Measurements from ENCODE around the gene CFAP77. TPM values are rescaled to one million over a fixed set of nuclear protein-coding genes. Genes with fewer than 3 reads are reported as not detected.

Gene CFAP77
- total and polyA plus RNA-seq, 2 of the 4 experiments (the other 2 are of a cell fraction), result not detected

GRCh38 chr9:132446887-132447286 lies 36.9 kb downstream of the CFAP77 start:
- H2BK5ac ChIP-seq (ENCODE audit: low read depth, low read length, poor library complexity, severe bottlenecking), result no peak overlapping the region
- no peak for TF ChIP-seq RCOR1 (IDR thresholded peaks at IDR 0.05; ENCODE audit: insufficient replicate concordance, low read length)
- TF ChIP-seq CTCF (conservative IDR thresholded peaks at IDR 0.05; ENCODE audit: low read depth, low read length), result no peak
- no peak for TF ChIP-seq USF2 (IDR thresholded peaks at IDR 0.05; ENCODE audit: low read depth, low read length)
- TF ChIP-seq MXI1 (IDR thresholded peaks at IDR 0.05; ENCODE audit: borderline replicate concordance, low read depth, low read length), result no peak
- TF ChIP-seq NFE2L2 (IDR thresholded peaks at IDR 0.05; ENCODE audit: low read depth, low read length), result no peak
- TF ChIP-seq POLR2A (IDR thresholded peaks at IDR 0.05; ENCODE audit: low read depth, low read length), result no peak
- no peak for TF ChIP-seq RAD21 (IDR thresholded peaks at IDR 0.05; ENCODE audit: low read length)
- TF ChIP-seq MAFK (IDR thresholded peaks at IDR 0.05; ENCODE audit: low read depth, low read length), result no peak
- TF ChIP-seq MAZ (IDR thresholded peaks at IDR 0.05; ENCODE audit: borderline replicate concordance, low read depth, low read length), result no peak
- no peak for TF ChIP-seq CEBPB (IDR thresholded peaks at IDR 0.05; ENCODE audit: low read depth, low read length)
- no peak for TF ChIP-seq RFX5 (IDR thresholded peaks at IDR 0.05; ENCODE audit: low read depth, low read length)
- TF ChIP-seq FOS (IDR thresholded peaks at IDR 0.05; ENCODE audit: low read depth, low read length), result no peak
- TF ChIP-seq CHD1 (IDR thresholded peaks at IDR 0.05; ENCODE audit: low read depth, low read length), result no peak
- no peaks in the 10 kb centered on the region for H3K9me1 ChIP-seq (ENCODE audit: insufficient read depth, low read length)
- no peak overlapping the region for H4K5ac ChIP-seq (ENCODE audit: low read depth, low read length)
- no peaks in the 10 kb centered on the region for H3K79me1 ChIP-seq (ENCODE audit: low read depth in 1 of 2, low read length in 2 of 2)
- in situ Hi-C loops (cut with MboI; ENCODE audit: low sequenced_read_pairs) (no loop called here), intact Hi-C loops (cut with micrococcal nuclease) (no loop called here), dilution Hi-C loops (cut with HindIII; ENCODE audit: low sequenced_read_pairs, unreplicated experiment) (no loop called here)
- H3K56ac ChIP-seq (ENCODE audit: extremely low read depth, insufficient read depth, low read length), result no peak overlapping the region
- POLR2A ChIA-PET (ENCODE audit: unreplicated experiment), result no interaction called here
- H2BK15ac ChIP-seq (ENCODE audit: low read depth, low read length), result no peak overlapping the region
- peaks cover 3% of the 10 kb centered on the region; the same call in 1 of the 2 replicates for H4K20me1 ChIP-seq (ENCODE audit: insufficient read depth, low read length)
- no peak overlapping the region for H3K4ac ChIP-seq (ENCODE audit: low read depth, low read length)
- no peak overlapping the region for H3K23ac ChIP-seq (ENCODE audit: low read depth, low read length)
- no peaks in the 10 kb centered on the region for H3K4me1 ChIP-seq (ENCODE audit: control insufficient read depth, insufficient read depth, low read length)
- DNase-seq (no peak), ATAC-seq (ENCODE audit: low read depth) (no peak)
- peaks cover 24% of the 10 kb centered on the region for H3K27me3 ChIP-seq (ENCODE audit: control insufficient read depth, insufficient read depth, low read length)
- H2AFZ ChIP-seq (replicated peaks; ENCODE audit: low read length, poor library complexity), result no peak overlapping the region
- H2AK5ac ChIP-seq (ENCODE audit: low read depth, low read length), result no peak overlapping the region
- H3K18ac ChIP-seq (ENCODE audit: low read depth, low read length), result no peak overlapping the region
- BruUV-seq (replicated peaks), result no TSS peak
- H2BK20ac ChIP-seq (ENCODE audit: low read depth, low read length), result no peak overlapping the region
- no peak overlapping the region for H4K8ac ChIP-seq (ENCODE audit: low read depth in 2 of 2, low read length in 2 of 2)
- H3K4me2 ChIP-seq (ENCODE audit: low read depth, low read length), result no peak overlapping the region
- H3K36me3 ChIP-seq (ENCODE audit: control insufficient read depth, insufficient read depth, low read length), result no peaks in the 10 kb centered on the region
- WGBS, 2 experiments (ENCODE audit: extremely low coverage in 2 of 2, insufficient read length in 1 of 2), result no CpG with 5 or more reads among the region's 3 CpGs
- H2AK9ac ChIP-seq (replicated peaks; ENCODE audit: low read depth, low read length, poor library complexity), result no peak overlapping the region
- H3K27ac ChIP-seq (ENCODE audit: insufficient read depth, low read length), result no peak overlapping the region
- H3K9me3 ChIP-seq (ENCODE audit: control insufficient read depth, insufficient read depth, low read length), result no peaks in the 10 kb centered on the region
- CTCF ChIA-PET, result no interaction called here
- no peak overlapping the region for H4K91ac ChIP-seq (ENCODE audit: insufficient read depth, low read depth, low read length)
- no peak overlapping the region for H2BK120ac ChIP-seq (ENCODE audit: low read depth, low read length)
- no peak overlapping the region for H3K14ac ChIP-seq (replicated peaks; ENCODE audit: low read depth, low read length)
- H3K4me3 ChIP-seq (ENCODE audit: insufficient read depth, low read depth, low read length), result no peak overlapping the region
- no peak overlapping the region for H3K9ac ChIP-seq (ENCODE audit: low read depth, low read length)
